Endodermal cell (in vitro differentiated cells): Measurements from ENCODE around the gene TMOD1. TPM values are rescaled to one million over a fixed set of nuclear protein-coding genes. Genes with fewer than 3 reads are reported as not detected.

ENCODE experiments used
- DNase-seq: peaks from one replicate; pipeline ENCODE4 v3.0.0-alpha.2; 2017
- H3K27ac ChIP-seq: 2 replicates; pipeline ENCODE4 v1.5.1; 2013; ENCODE audit warnings: mild to moderate bottlenecking, low read depth, low read length, moderate library complexity
- H3K27me3 ChIP-seq: 2 replicates; pipeline ENCODE4 v1.6.1; 2013; ENCODE audit warnings: mild to moderate bottlenecking, low read length, moderate library complexity; ENCODE audit not compliant: insufficient read depth, control insufficient read depth, poor library complexity, severe bottlenecking
- H3K36me3 ChIP-seq: 2 replicates; pipeline ENCODE4 v1.7.0; 2013; ENCODE audit warnings: mild to moderate bottlenecking, low read length, moderate library complexity; ENCODE audit not compliant: control insufficient read depth, insufficient read depth
- H3K4me1 ChIP-seq: one replicate; pipeline ENCODE4 v1.7.0; 2013; ENCODE audit warnings: low read length; ENCODE audit not compliant: control insufficient read depth, insufficient read depth
- H3K4me3 ChIP-seq: 2 replicates; pipeline ENCODE4 v1.5.1; 2013; ENCODE audit warnings: mild to moderate bottlenecking, low read length, moderate library complexity
- H3K9ac ChIP-seq: 2 replicates; pipeline ENCODE4 v1.6.1; 2013; ENCODE audit warnings: mild to moderate bottlenecking, low read length, moderate library complexity; ENCODE audit not compliant: poor library complexity, severe bottlenecking; ENCODE audit errors: extremely low read depth
- H3K9me3 ChIP-seq: 2 replicates; pipeline ENCODE4 v1.6.1; 2013; ENCODE audit warnings: mild to moderate bottlenecking, low read length, moderate library complexity; ENCODE audit not compliant: control insufficient read depth
- H3K27ac Mint-ChIP-seq: 2 replicates; pipeline ENCODE4 v1.8.0; 2020; ENCODE audit warnings: mixed read lengths
- H3K27me3 Mint-ChIP-seq: 2 replicates; pipeline ENCODE4 v1.8.0; 2021; ENCODE audit warnings: mild to moderate bottlenecking, mixed read lengths; ENCODE audit not compliant: insufficient read depth
- H3K36me3 Mint-ChIP-seq: 2 replicates; pipeline ENCODE4 v1.8.0; 2020; ENCODE audit warnings: low read depth, mixed read lengths
- H3K4me1 Mint-ChIP-seq: 2 replicates; pipeline ENCODE4 v1.8.0; 2020; ENCODE audit warnings: mixed read lengths
- H3K4me3 Mint-ChIP-seq: 2 replicates; pipeline ENCODE4 v1.8.0; 2020; ENCODE audit warnings: mild to moderate bottlenecking, moderate library complexity, mixed read lengths
- H3K9me3 Mint-ChIP-seq: 2 replicates; pipeline ENCODE4 v1.8.0; 2020; ENCODE audit warnings: mild to moderate bottlenecking, mixed read lengths
- WGBS, 2 experiments: methylation state at CpG; one replicate each; pipeline versions ENCODE4 v1.1.5 to v1.1.7; 2013; ENCODE audit warnings: missing lambda C conversion rate in 2 of 2, mixed read lengths in 1 of 2; ENCODE audit not compliant: insufficient coverage in 1 of 2, insufficient read length in 1 of 2; 5-methylcytosine and 5-hydroxymethylcytosine counted together
- total RNA-seq, 2 donors: library from RNA; stranded (reverse); fragmentation: NEBNext Ultra II Directional in 1 of 2; extraction: Animal tissue kit (Norgen Biotek cat#: 25700) in 1 of 2; gene quantifications; 2 replicates in 1 of 2; 3 replicates in 1 of 2; pipeline ENCODE4 v1.2.1, GENCODE V29; 2021
- TF ChIP-seq, protein P1 (sequence below): fragments of 200-600 bp; sonication (generic); conservative IDR thresholded peaks from 2 replicates; pipeline ENCODE4 v1.5.0; 2021; ENCODE audit warnings: antibody characterized with exemption, mild to moderate bottlenecking

The TMOD1 gene
- total RNA-seq, 2 donors from 2014 or later = 3.6 to 7.1 TPM

DNA sequence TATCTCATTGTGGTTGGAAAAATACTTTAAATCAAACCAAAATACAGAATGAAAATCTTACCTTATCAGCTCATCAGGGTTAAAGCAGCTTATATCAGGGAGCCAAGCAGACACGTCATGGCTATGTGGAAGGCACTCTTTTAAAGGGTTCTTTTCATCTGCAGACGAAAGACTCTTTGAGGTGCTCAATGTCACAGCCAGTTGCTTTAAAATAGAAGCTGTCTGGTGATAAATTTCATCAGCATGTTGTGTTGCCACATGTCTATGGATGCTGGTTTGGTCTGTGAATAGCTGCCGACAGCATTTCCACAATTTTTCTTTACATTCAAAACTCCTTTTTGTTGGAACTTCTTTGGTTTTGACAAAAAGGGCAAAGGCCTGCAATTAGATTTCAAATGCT, 124.2 kb downstream of the TMOD1 start:
- peaks cover 37% of the 10 kb centered on the region for H3K9me3 ChIP-seq
- TF ChIP-seq, protein P1, sequence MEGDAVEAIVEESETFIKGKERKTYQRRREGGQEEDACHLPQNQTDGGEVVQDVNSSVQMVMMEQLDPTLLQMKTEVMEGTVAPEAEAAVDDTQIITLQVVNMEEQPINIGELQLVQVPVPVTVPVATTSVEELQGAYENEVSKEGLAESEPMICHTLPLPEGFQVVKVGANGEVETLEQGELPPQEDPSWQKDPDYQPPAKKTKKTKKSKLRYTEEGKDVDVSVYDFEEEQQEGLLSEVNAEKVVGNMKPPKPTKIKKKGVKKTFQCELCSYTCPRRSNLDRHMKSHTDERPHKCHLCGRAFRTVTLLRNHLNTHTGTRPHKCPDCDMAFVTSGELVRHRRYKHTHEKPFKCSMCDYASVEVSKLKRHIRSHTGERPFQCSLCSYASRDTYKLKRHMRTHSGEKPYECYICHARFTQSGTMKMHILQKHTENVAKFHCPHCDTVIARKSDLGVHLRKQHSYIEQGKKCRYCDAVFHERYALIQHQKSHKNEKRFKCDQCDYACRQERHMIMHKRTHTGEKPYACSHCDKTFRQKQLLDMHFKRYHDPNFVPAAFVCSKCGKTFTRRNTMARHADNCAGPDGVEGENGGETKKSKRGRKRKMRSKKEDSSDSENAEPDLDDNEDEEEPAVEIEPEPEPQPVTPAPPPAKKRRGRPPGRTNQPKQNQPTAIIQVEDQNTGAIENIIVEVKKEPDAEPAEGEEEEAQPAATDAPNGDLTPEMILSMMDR = no peak
- peaks cover 64% of the 10 kb centered on the region for H3K36me3 ChIP-seq
- no peak overlapping the region for H3K27ac ChIP-seq
- no peak for DNase-seq
- Mint-ChIP-seq H3K9me3 (peaks cover 35% of the 10 kb centered on the region), H3K4me3 (no peak overlapping the region), H3K36me3 (peaks cover 57% of the 10 kb centered on the region), H3K4me1 (peaks cover 8% of the 10 kb centered on the region), H3K27ac (no peak overlapping the region), H3K27me3 (no peaks in the 10 kb centered on the region)
- H3K27me3 ChIP-seq = no peaks in the 10 kb centered on the region
- whole genome bisulfite sequencing, 2 experiments = 62 to 100% methylated on average over 2 to 3 of the region's 3 CpGs
- H3K4me1 ChIP-seq = no peaks in the 10 kb centered on the region
- H3K9ac ChIP-seq = no peak overlapping the region
- H3K4me3 ChIP-seq = no peak overlapping the region

DNA sequence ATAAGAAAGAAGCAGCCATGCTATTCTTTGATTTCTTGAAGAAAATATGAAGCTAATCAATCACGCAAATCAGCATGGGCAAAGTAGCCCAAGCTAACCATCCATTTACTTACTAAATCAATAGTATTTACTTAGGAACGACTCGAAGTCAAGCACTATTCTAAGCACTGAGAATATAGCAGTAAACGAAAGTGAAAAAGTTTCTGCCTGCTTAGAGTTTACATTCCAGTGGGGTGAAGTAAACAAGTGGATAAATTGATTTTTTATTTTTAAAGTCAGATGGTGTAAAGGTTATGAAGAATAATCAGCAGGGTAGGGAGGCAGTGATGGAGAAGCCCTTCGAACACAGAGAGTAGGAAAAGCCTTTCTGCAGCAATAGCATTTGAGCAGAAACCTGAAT, 126.2 kb downstream of the TMOD1 start:
- no peak overlapping the region for H3K27ac ChIP-seq
- no peak for DNase-seq
- WGBS, 2 experiments = 96 to 100% methylated on average over 2 to 5 of the region's 5 CpGs
- no peak overlapping the region for H3K9ac ChIP-seq
- Mint-ChIP-seq H3K4me3 (no peak overlapping the region), H3K27me3 (no peaks in the 10 kb centered on the region), H3K36me3 (peaks cover 37% of the 10 kb centered on the region), H3K27ac (no peak overlapping the region), H3K9me3 (peaks cover 15% of the 10 kb centered on the region), H3K4me1 (peaks cover 11% of the 10 kb centered on the region)
- H3K36me3 ChIP-seq = peaks cover 44% of the 10 kb centered on the region
- H3K4me3 ChIP-seq = no peak overlapping the region
- TF ChIP-seq, protein P1 = no peak
- peaks cover 20% of the 10 kb centered on the region for H3K9me3 ChIP-seq
- no peaks in the 10 kb centered on the region for H3K27me3 ChIP-seq
- H3K4me1 ChIP-seq = no peaks in the 10 kb centered on the region

DNA sequence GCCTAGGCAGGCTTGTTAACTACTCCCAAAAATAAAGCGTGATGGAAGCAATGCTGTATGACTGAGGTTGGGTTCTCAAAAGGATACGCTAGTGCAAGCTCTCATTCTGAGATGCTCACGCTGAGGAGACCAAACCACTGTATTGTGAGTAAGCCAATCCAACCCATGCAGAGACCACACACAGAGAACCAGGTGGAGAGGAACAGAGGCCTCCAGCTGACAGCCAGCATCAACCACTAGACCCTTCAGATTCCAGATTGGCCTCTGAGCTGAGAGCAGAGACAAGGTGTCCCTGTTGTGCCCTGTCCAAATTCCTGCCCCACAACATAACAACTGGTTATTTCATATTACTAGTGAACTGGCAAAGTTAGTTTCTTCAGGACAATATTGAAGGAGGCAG, 127.2 kb downstream of the TMOD1 start:
- WGBS, 2 experiments = 83 to 100% methylated on average over 2 to 3 of the region's 3 CpGs
- no peaks in the 10 kb centered on the region for H3K27me3 ChIP-seq
- H3K9me3 ChIP-seq = peaks cover 9% of the 10 kb centered on the region
- Mint-ChIP-seq H3K27me3 (no peaks in the 10 kb centered on the region), H3K9me3 (peaks cover 6% of the 10 kb centered on the region), H3K36me3 (peaks cover 26% of the 10 kb centered on the region), H3K4me3 (no peak overlapping the region), H3K4me1 (peaks cover 11% of the 10 kb centered on the region), H3K27ac (no peak overlapping the region)
- no peak overlapping the region for H3K27ac ChIP-seq
- no peaks in the 10 kb centered on the region for H3K4me1 ChIP-seq
- TF ChIP-seq, protein P1 = no peak
- no peak overlapping the region for H3K9ac ChIP-seq
- DNase-seq = peak; percentile 51
- no peak overlapping the region for H3K4me3 ChIP-seq
- H3K36me3 ChIP-seq = peaks cover 34% of the 10 kb centered on the region
